GM10847 (cell line): ENCODE measurements around the gene PHF11.

Experiments
- POLR2A ChIP-seq: IDR thresholded peaks from 2 replicates; pipeline ENCODE4 v1.6.1; 2011; ENCODE audit not compliant: insufficient read length; ENCODE audit errors: extremely low read depth

PHF11 gene

GRCh38 chr13:49472186-49472585 is 23.6 kb upstream of the PHF11 start:
- no peak for TF ChIP-seq POLR2A

GRCh38 chr13:49476529-49476928 is 19.2 kb upstream of the PHF11 start:
- no peak for TF ChIP-seq POLR2A

- no peak for TF ChIP-seq POLR2A
Observed at GRCh38 chr13:49481788-49482187, 14.0 kb upstream of the PHF11 start.

- TF ChIP-seq POLR2A: no peak
Observed at GRCh38 chr13:49488563-49488962, 7.2 kb upstream of the PHF11 start.

DNA sequence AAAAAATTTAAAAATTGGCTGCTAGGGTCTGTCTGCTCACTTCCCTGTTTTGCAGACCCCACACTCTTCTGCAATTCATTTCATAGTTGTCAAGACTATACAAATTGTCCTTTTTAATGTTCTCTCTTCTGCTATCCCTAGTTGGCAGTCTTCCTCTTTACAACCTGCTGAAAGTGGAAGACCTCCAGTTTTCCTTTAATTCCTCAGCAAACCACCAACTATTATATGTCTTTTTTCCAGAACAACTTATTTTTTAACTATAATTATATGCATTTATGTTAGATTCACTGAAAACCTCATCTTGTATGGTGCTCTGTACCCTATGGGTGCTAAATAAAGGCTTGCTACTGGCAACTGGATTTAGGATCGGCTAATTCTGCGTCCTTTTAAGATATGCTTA is 1.1 kb upstream of the PHF11 start:
- no peak for TF ChIP-seq POLR2A

GRCh38 chr13:49497272-49497671 is 1.5 kb downstream of the PHF11 start:
- TF ChIP-seq POLR2A: no peak

GRCh38 chr13:49498206-49498605 is 2.5 kb downstream of the PHF11 start:
- no peak for TF ChIP-seq POLR2A

DNA sequence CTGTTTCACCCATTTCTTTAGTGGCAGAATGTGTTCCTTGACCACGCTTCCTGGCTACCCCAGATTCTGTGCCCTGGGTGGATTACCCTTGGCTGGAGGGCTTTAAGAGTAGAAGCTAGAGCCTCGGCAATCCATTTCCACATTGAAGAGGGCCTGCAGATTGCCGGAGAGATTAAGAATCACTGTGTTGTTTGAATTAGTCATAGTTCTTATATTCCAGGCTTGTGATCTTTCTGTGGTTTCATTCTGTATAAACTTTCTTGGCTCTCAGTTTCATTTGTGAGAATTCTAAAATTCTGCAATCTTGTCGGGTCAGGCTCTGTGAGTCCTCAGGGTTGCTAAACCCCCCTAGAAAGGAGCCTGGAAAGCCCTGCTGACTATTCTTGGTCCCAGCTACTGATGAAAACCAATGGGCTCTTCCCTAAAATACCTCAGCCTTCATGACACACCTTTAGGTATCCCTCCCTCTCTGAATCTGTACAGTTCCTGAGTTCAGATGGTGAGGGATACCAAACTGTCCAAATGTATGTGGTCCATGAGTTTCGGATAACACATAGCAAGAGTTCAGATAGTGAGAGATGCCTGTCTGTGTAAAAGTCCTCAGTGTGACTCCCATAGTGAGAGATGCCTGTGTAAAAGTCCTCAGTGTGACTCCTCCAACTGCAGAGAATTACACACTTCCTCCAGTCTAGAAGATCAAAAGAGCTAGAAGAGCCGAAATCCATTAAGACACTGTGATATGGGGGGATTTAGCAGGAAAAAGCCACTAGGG is 4.3 kb downstream of the PHF11 start:
- TF ChIP-seq POLR2A: no peak

DNA sequence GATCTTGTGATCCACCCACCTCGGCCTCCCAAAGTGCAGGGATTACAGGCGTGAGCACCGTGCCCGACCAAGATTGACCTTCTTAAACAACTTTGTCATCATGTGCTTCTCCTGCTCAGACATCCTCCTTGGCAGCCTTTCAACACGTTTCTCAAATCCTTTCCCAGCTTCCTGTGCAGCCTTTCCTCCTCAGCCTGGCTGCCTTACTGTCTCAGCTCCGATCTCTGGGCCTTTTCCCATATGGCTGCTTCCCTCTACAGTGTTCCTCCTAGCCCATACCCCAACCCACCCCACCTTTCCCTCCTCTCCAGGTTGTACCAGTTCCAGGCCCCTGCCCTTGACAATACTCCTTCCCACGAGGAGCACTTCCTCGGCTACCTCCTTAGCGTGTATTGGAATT is 7.2 kb downstream of the PHF11 start:
- TF ChIP-seq POLR2A: no peak

GRCh38 chr13:49503951-49504350 is 8.2 kb downstream of the PHF11 start:
- TF ChIP-seq POLR2A: no peak

DNA sequence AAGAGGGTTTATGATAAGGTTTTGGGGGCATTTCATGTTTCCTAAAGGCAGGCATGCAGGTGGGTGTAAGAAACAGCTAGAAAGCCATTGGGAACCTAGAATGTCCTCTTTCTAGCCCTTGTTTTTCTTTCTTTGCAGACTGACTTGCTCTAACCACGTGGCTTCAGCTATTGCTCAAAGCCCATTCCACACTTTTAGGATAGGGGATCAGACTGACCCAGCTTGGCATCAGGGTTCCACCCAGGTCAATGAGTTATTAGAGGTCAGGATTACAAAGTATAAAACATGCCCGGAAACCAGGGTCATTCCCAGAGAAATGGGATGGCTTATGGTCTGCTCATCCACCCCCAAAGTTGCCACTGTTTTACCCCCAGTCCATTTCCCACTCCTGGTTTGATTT is 16.8 kb downstream of the PHF11 start:
- no peak for TF ChIP-seq POLR2A

- no peak for TF ChIP-seq POLR2A
Observed at GRCh38 chr13:49516467-49516866, 20.7 kb downstream of the PHF11 start.

- TF ChIP-seq POLR2A: no peak
Observed at GRCh38 chr13:49517461-49517860, 21.7 kb downstream of the PHF11 start.

GRCh38 chr13:49521224-49521623 is 25.5 kb downstream of the PHF11 start:
- TF ChIP-seq POLR2A: no peak

GRCh38 chr13:49524740-49525501 is 29.2 kb downstream of the PHF11 start:
- TF ChIP-seq POLR2A: no peak

GRCh38 chr13:49527123-49527522 is 31.4 kb downstream of the PHF11 start:
- TF ChIP-seq POLR2A: no peak
